ENCODE results near the gene ITGA3.

DNA sequence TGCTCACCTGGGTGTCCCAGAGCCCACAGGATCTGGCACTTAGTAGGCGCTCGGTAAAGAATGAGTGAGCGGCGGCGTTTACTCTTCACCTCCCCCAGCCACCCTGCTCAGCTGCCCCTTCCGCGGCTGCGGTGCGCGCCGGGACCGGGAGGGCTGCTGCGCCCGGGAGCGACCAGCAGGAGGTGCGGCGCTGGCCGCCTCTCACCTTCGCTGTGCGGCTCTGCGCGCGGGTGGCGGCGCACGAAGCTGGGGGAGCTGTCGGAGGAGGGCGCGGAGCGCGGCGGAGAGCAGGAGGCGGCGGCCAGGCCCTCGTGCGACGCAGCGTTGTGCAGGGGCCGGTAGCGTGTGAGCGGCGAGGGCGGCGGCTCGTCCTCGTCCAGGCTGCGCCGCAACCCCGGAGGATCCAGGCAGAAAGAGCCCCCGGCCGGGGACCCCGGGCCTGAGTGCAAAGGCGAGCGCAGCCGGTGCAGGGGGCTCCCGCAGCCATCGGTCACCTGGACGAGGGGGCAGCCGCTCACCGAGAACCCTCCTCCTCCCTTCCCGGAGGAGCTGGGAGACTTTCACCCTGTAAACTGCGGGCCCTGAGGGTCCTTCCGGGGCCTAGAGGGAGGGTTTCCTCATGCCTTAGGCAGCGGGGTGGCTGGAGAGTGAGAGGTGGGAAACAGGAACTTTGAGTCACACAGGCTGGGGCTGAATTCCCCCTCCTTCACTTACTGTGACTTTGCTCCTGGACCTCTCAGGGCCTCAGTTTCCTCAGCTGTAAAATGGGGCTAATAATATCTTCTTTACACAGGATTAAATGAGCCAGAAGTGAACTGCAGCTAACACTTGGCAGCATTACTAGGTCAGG is 61.5 kb downstream of the ITGA3 start:
- no peak for TF ChIP-seq CEBPB (IDR thresholded peaks at IDR 0.05)
- no peak for TF ChIP-seq MAX (IDR thresholded peaks at IDR 0.05)
- no peak for TF ChIP-seq YY1 (IDR thresholded peaks at IDR 0.05; ENCODE audit: low read depth)
- TF ChIP-seq TAF1 (IDR thresholded peaks at IDR 0.05; ENCODE audit: low read depth) = no peak
